Activated CD4-positive, CD25-positive, alpha-beta regulatory T cell (primary cell): ENCODE results near the gene TM2D3.
A peak's percentile ranks its signal among the peaks of the same experiment; 100 is the strongest.

Experiments
- DNase-seq, 4 experiments: peaks; one replicate each; lab custom pipeline; 2025; lab: John Stamatoyannopoulos, UW

The TM2D3 gene

GRCh38 chr15:101652098-101652785, at the start of gene TM2D3:
Gene TM2D3, minus strand, starts transcription at chr15:101652381. Its CDS starts 20 bp downstream, at chr15:101652361.
- DNase-seq, result peak; percentile 89 to 96 (median 94)

GRCh38 chr15:101698314-101698713, 46.1 kb upstream of the TM2D3 start:
- DNase-seq, result no peak

- no peak for DNase-seq
These were observed 45.3 kb upstream of the TM2D3 start for GRCh38 chr15:101697488-101697887.

- DNase-seq, result no peak
These were observed 44.6 kb upstream of the TM2D3 start for GRCh38 chr15:101696829-101697228.

- no peak for DNase-seq
These were observed 42.1 kb upstream of the TM2D3 start for GRCh38 chr15:101694261-101694660.

- no peak for DNase-seq
These were observed 40.8 kb upstream of the TM2D3 start for GRCh38 chr15:101692801-101693598.

GRCh38 chr15:101689901-101690300, 37.7 kb upstream of the TM2D3 start:
- no peak for DNase-seq

- no peak for DNase-seq
These were observed 34.5 kb upstream of the TM2D3 start for GRCh38 chr15:101686718-101687117.

GRCh38 chr15:101684877-101685276, 32.7 kb upstream of the TM2D3 start:
- no peak for DNase-seq

GRCh38 chr15:101684384-101684783, 32.2 kb upstream of the TM2D3 start:
- DNase-seq, result no peak

GRCh38 chr15:101679806-101680205, 27.6 kb upstream of the TM2D3 start:
- DNase-seq, result no peak

GRCh38 chr15:101676921-101677329, 24.7 kb upstream of the TM2D3 start:
- DNase-seq, result no peak

- no peak for DNase-seq
These were observed 23.8 kb upstream of the TM2D3 start for GRCh38 chr15:101675796-101676582.

- no peak for DNase-seq
These were observed 22.8 kb upstream of the TM2D3 start for GRCh38 chr15:101675015-101675414.

- DNase-seq, result no peak
These were observed 20.1 kb upstream of the TM2D3 start for GRCh38 chr15:101672298-101672697.

- no peak for DNase-seq
These were observed 17.6 kb upstream of the TM2D3 start for GRCh38 chr15:101669744-101670143.

- no peak for DNase-seq
These were observed 15.7 kb upstream of the TM2D3 start for GRCh38 chr15:101667881-101668280.

GRCh38 chr15:101664303-101664913, 12.2 kb upstream of the TM2D3 start:
- no peak for DNase-seq

- DNase-seq, result no peak
These were observed 10.0 kb upstream of the TM2D3 start for GRCh38 chr15:101662203-101662602.

GRCh38 chr15:101660005-101660404, 7.8 kb upstream of the TM2D3 start:
- DNase-seq, result no peak

- DNase-seq, result no peak
These were observed 6.0 kb upstream of the TM2D3 start for GRCh38 chr15:101657968-101658784.
